HCT116 (cell line): ENCODE results near the gene TMEM135. TPM values are rescaled to one million over a fixed set of nuclear protein-coding genes. Genes with fewer than 3 reads are reported as not detected.

Experiments
- ATAC-seq: fragments of 200-7000 bp; cut with Tn5 transposase; 2 replicates; pipeline ENCODE4 v1.9.1; 2020; ENCODE audit warnings: mild to moderate bottlenecking, moderate library complexity
- BruUV-seq: library from RNA; stranded (reverse); fragments of 400-500 nt; replicated peaks from 2 replicates; lab custom pipeline; 2021; lab: Mats Ljungman, UMichigan
- CTCF ChIA-PET: fragments of 300-600 bp; sonication (Branson Sonifier 250); formaldehyde crosslinking; loops from one replicate; lab custom pipeline; 2021; ENCODE audit warnings: antibody characterized with exemption; lab: Charles Lee
- POLR2A ChIA-PET: fragments of 300-600, 350-600 bp; sonication (Branson Sonifier 250); formaldehyde crosslinking; loops from one replicate; lab custom pipeline; 2021; ENCODE audit warnings: antibody characterized with exemption; lab: Charles Lee
- RAD21 ChIA-PET, 2 experiments: fragments of 300-600 bp; sonication (Branson Sonifier 250); formaldehyde crosslinking; loops; one replicate each; lab custom pipeline; 2023; ENCODE audit warnings: low total read pairs in 2 of 2; ENCODE audit not compliant: uncharacterized antibody in 2 of 2, unreplicated experiment in 2 of 2, low non-redundant PET in 1 of 2; lab: Charles Lee
- DNase-seq: peaks from one replicate; pipeline ENCODE4 v3.0.0-alpha.2; 2010; ENCODE audit warnings: low read depth, low spot score
- H2AFZ ChIP-seq: fragments of 200-600 bp; shearing (Covaris generic), sonication (generic); 2 replicates; pipeline ENCODE4 v1.6.1; 2017; ENCODE audit warnings: low read depth, mixed run types, mixed read lengths, antibody characterized with exemption, low read length; ENCODE audit not compliant: poor library complexity, severe bottlenecking
- H3K27ac ChIP-seq: 2 replicates; pipeline ENCODE4 v1.5.1; 2012; ENCODE audit warnings: low read depth, low read length
- H3K27me3 ChIP-seq: fragments of 200-600 bp; sonication (generic); 2 replicates; pipeline ENCODE4 v1.6.1; 2016; ENCODE audit warnings: mixed run types, low read length, mixed read lengths; ENCODE audit not compliant: insufficient read depth
- H3K36me3 ChIP-seq, 2 experiments: fragments of 200-500 bp in 1 of 2; fragments of 200-600 bp in 1 of 2; sonication (Bioruptor generic) in 1 of 2; sonication (generic) in 1 of 2; 2 replicates each; pipeline versions ENCODE4 v1.5.1 to v1.6.1; 2014 to 2016; ENCODE audit warnings: low read length in 2 of 2, inconsistent platforms in 1 of 2, mixed read lengths in 1 of 2, mixed run types in 1 of 2; ENCODE audit not compliant: insufficient read depth in 2 of 2, control insufficient read depth in 1 of 2
- H3K4me1 ChIP-seq, 2 experiments: fragments of 200-600 bp in 1 of 2; sonication (generic) in 1 of 2; 2 replicates each; pipeline versions ENCODE4 v1.5.1 to v1.6.1; 2012 to 2017; ENCODE audit warnings: low read length in 2 of 2, inconsistent platforms in 1 of 2, mild to moderate bottlenecking in 1 of 2, mixed read lengths in 1 of 2, mixed run types in 1 of 2, moderate library complexity in 1 of 2; ENCODE audit not compliant: insufficient read depth in 2 of 2, control insufficient read depth in 1 of 2
- H3K4me2 ChIP-seq: fragments of 200-600 bp; sonication (generic); 2 replicates; pipeline ENCODE4 v1.6.1; 2017; ENCODE audit warnings: mixed run types, low read length, mixed read lengths
- H3K4me3 ChIP-seq, 2 experiments: fragments of 200-600 bp in 1 of 2; sonication (generic) in 1 of 2; replicated peaks in 1 of 2; 2 replicates each; pipeline ENCODE4 v1.5.1; 2011 to 2016; ENCODE audit warnings: low read length in 2 of 2, control low read depth in 1 of 2, low read depth in 1 of 2, mild to moderate bottlenecking in 1 of 2, mixed read lengths in 1 of 2, mixed run types in 1 of 2
- H3K79me2 ChIP-seq: fragments of 200-600 bp; sonication (generic); 2 replicates; pipeline ENCODE4 v1.6.1; 2017; ENCODE audit warnings: mild to moderate bottlenecking, mixed run types, low read length, moderate library complexity, mixed read lengths; ENCODE audit not compliant: insufficient read depth
- H3K9ac ChIP-seq: fragments of 200-600 bp; sonication (generic); 2 replicates; pipeline ENCODE4 v1.6.1; 2016; ENCODE audit warnings: low read length, mixed read lengths
- H3K9me2 ChIP-seq: fragments of 200-600 bp; sonication (generic), shearing (Covaris generic); 2 replicates; pipeline ENCODE4 v1.6.1; 2017; ENCODE audit warnings: mixed run types, mild to moderate bottlenecking, moderate library complexity; ENCODE audit not compliant: insufficient read depth
- H3K9me3 ChIP-seq, 2 experiments: fragments of 200-500 bp in 1 of 2; fragments of 200-600 bp in 1 of 2; sonication (Bioruptor generic) in 1 of 2; sonication (generic) in 1 of 2; 2 replicates each; pipeline ENCODE4 v1.6.1; 2014 to 2017; ENCODE audit warnings: low read length in 2 of 2, mixed read lengths in 2 of 2, inconsistent platforms in 1 of 2, low read depth in 1 of 2, mild to moderate bottlenecking in 1 of 2, mixed run types in 1 of 2, moderate library complexity in 1 of 2; ENCODE audit not compliant: control insufficient read depth in 1 of 2, insufficient read depth in 1 of 2
- H4K20me1 ChIP-seq: fragments of 200-600 bp; sonication (generic), shearing (Covaris generic); 2 replicates; pipeline ENCODE4 v1.6.1; 2017; ENCODE audit warnings: mixed run types, mild to moderate bottlenecking, moderate library complexity; ENCODE audit not compliant: insufficient read depth
- ATF3 ChIP-seq: IDR thresholded peaks from 2 replicates; pipeline ENCODE4 v1.6.1; 2012
- CBX3 ChIP-seq: IDR thresholded peaks from 2 replicates; pipeline ENCODE4 v1.6.1; 2012; ENCODE audit warnings: low read depth
- CEBPB ChIP-seq: IDR thresholded peaks from 2 replicates; pipeline ENCODE4 v1.6.1; 2012; ENCODE audit warnings: low read depth
- EGR1 ChIP-seq: IDR thresholded peaks from 2 replicates; pipeline ENCODE4 v1.6.1; 2012; ENCODE audit warnings: low read depth
- EZH2 ChIP-seq: fragments of 200-600 bp; sonication (generic); IDR thresholded peaks from 2 replicates; pipeline ENCODE4 v1.6.1; 2017; ENCODE audit warnings: antibody characterized with exemption, mixed run types
- EZH2phosphoT487 ChIP-seq: fragments of 200-600 bp; IDR thresholded peaks from 2 replicates; pipeline ENCODE4 v1.6.1; 2018; ENCODE audit warnings: antibody characterized with exemption, borderline replicate concordance
- JUND ChIP-seq: IDR thresholded peaks from 2 replicates; pipeline ENCODE4 v1.6.1; 2012
- MAX ChIP-seq: IDR thresholded peaks from 2 replicates; pipeline ENCODE4 v1.6.1; 2012
- POLR2AphosphoS5 ChIP-seq: IDR thresholded peaks from 2 replicates; pipeline ENCODE4 v1.6.1; 2011; ENCODE audit warnings: mild to moderate bottlenecking, low read depth, low read length, moderate library complexity
- RAD21 ChIP-seq: IDR thresholded peaks from 2 replicates; pipeline ENCODE4 v1.6.1; 2012; ENCODE audit warnings: low read depth, mild to moderate bottlenecking
- REST ChIP-seq: IDR thresholded peaks from 2 replicates; pipeline ENCODE4 v1.6.1; 2012; ENCODE audit warnings: low read depth
- SIN3A ChIP-seq: IDR thresholded peaks from 2 replicates; pipeline ENCODE4 v1.6.1; 2012; ENCODE audit warnings: low read depth
- SP1 ChIP-seq: IDR thresholded peaks from 2 replicates; pipeline ENCODE4 v1.6.1; 2012; ENCODE audit warnings: low read depth
- SRF ChIP-seq: IDR thresholded peaks from 2 replicates; pipeline ENCODE4 v1.6.1; 2012; ENCODE audit warnings: low read depth
- TCF7L2 ChIP-seq: IDR thresholded peaks from 2 replicates; pipeline ENCODE4 v1.7.0; 2011; ENCODE audit warnings: borderline replicate concordance, inconsistent platforms; ENCODE audit not compliant: insufficient read depth, insufficient read length; ENCODE audit errors: extremely low read depth
- YY1 ChIP-seq: IDR thresholded peaks from 2 replicates; pipeline ENCODE4 v1.6.1; 2011; ENCODE audit warnings: low read length, low read depth, moderate library complexity, mild to moderate bottlenecking; ENCODE audit not compliant: insufficient replicate concordance; ENCODE audit errors: extremely low read depth
- ZFX ChIP-seq: fragments of 450-650 bp; IDR thresholded peaks from 2 replicates; pipeline ENCODE4 v1.6.1; 2017
- intact Hi-C: fragments of 100-400 bp; cut with micrococcal nuclease; formaldehyde crosslinking; loops from 2 replicates; pipeline ENCODE4 v1.10.0; 2022
- total RNA-seq: library from RNA; stranded (reverse); gene quantifications from one replicate; pipeline ENCODE4 v1.2.1, GENCODE V29; 2021; ENCODE audit not compliant: unreplicated experiment
- TF ChIP-seq, protein P1 (sequence below), 3 experiments: fragments of 200-600 bp in 1 of 3; sonication (generic) in 1 of 3; IDR thresholded peaks in 2 of 3; conservative IDR thresholded peaks in 1 of 3; 2 replicates each; pipeline ENCODE4 v1.5.1; 2012 to 2017; ENCODE audit warnings: low read depth in 2 of 3, low read length in 2 of 3, antibody characterized with exemption in 1 of 3, borderline replicate concordance in 1 of 3, control low read depth in 1 of 3, mild to moderate bottlenecking in 1 of 3, mixed read lengths in 1 of 3, mixed run types in 1 of 3, moderate library complexity in 1 of 3; ENCODE audit not compliant: insufficient read depth in 1 of 3
- TF ChIP-seq, protein P2 (sequence below): IDR thresholded peaks from 2 replicates; pipeline ENCODE4 v1.6.1; 2011; ENCODE audit warnings: mild to moderate bottlenecking, low read length, moderate library complexity; ENCODE audit not compliant: insufficient replicate concordance; ENCODE audit errors: extremely low read depth

The TMEM135 gene
- total RNA-seq, 1 experiment from 2014 or later = 50.6 TPM

DNA sequence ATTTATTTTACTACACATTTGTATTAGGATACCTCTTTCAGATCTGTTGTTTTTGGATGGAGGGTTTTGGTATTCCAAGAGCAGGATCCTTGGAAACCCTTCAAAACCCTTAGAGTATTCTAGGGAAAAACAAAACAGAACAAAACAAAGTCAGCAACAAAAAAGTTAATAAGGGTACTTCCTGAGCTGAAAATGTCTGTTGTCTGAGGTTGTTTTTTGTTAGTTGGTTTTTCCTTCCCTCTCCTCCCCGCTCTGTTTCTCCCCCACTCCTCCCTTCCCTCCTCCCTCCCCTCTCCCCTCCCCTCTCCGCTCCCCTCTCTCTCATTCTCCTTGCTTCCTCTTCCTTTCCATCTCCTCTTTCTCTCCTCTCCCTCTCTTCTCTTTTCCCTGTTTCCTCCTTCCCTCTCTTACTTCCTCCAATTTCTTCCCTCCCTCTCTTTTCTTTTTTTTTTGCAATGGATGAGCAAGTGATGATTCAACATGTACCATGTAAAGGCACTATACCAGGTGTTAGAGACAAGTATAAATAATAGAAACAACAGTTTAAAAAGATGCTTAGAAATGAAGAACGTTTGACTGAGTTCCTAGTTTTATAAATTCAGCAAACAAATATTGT is 160.6 kb downstream of the TMEM135 start:
- Histone ChIP-seq H2AFZ (no peak overlapping the region), H3K4me3 (no peak overlapping the region), H3K9me3 (no peaks in the 10 kb centered on the region), H3K4me1 (no peaks in the 10 kb centered on the region), H3K36me3 (no peaks in the 10 kb centered on the region), H3K9ac (no peak overlapping the region), H3K9me2 (no peaks in the 10 kb centered on the region), H3K27ac (no peak overlapping the region), H3K79me2 (no peaks in the 10 kb centered on the region), H3K27me3 (no peaks in the 10 kb centered on the region), H3K4me2 (no peak overlapping the region), H4K20me1 (no peaks in the 10 kb centered on the region; the same call in 1 of the 2 replicates)
- TF ChIP-seq, protein P1, sequence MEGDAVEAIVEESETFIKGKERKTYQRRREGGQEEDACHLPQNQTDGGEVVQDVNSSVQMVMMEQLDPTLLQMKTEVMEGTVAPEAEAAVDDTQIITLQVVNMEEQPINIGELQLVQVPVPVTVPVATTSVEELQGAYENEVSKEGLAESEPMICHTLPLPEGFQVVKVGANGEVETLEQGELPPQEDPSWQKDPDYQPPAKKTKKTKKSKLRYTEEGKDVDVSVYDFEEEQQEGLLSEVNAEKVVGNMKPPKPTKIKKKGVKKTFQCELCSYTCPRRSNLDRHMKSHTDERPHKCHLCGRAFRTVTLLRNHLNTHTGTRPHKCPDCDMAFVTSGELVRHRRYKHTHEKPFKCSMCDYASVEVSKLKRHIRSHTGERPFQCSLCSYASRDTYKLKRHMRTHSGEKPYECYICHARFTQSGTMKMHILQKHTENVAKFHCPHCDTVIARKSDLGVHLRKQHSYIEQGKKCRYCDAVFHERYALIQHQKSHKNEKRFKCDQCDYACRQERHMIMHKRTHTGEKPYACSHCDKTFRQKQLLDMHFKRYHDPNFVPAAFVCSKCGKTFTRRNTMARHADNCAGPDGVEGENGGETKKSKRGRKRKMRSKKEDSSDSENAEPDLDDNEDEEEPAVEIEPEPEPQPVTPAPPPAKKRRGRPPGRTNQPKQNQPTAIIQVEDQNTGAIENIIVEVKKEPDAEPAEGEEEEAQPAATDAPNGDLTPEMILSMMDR (IDR thresholded peaks at IDR 0.05 in 2 of 3, conservative IDR thresholded peaks at IDR 0.05 in 1 of 3; ENCODE audit: borderline replicate concordance in 1 of 3, insufficient read depth in 1 of 3, low read depth in 2 of 3, low read length in 2 of 3) = no peak
- TF ChIP-seq SP1 (no peak), RAD21 (no peak), JUND (no peak), MAX (no peak), EZH2 (no peak), POLR2AphosphoS5 (no peak), ATF3 (no peak), SRF (no peak), SIN3A (no peak), YY1 (no peak), CBX3 (no peak), TCF7L2 (no peak), REST (no peak), EGR1 (no peak), CEBPB (no peak), ZFX (no peak), EZH2phosphoT487 (no peak)
- TF ChIP-seq, protein P2, sequence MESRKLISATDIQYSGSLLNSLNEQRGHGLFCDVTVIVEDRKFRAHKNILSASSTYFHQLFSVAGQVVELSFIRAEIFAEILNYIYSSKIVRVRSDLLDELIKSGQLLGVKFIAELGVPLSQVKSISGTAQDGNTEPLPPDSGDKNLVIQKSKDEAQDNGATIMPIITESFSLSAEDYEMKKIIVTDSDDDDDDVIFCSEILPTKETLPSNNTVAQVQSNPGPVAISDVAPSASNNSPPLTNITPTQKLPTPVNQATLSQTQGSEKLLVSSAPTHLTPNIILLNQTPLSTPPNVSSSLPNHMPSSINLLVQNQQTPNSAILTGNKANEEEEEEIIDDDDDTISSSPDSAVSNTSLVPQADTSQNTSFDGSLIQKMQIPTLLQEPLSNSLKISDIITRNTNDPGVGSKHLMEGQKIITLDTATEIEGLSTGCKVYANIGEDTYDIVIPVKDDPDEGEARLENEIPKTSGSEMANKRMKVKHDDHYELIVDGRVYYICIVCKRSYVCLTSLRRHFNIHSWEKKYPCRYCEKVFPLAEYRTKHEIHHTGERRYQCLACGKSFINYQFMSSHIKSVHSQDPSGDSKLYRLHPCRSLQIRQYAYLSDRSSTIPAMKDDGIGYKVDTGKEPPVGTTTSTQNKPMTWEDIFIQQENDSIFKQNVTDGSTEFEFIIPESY = no peak
- intact Hi-C loops = no loop called here
- no peak for DNase-seq
- ChIA-PET CTCF (no interaction called here), POLR2A (interaction anchor here (0.7 kb wide), 1 partner anchor 20 kb away, joined by 3 read pairs; no protein-coding TSS in a partner anchor), RAD21 (no interaction called here)
- no TSS peak for BruUV-seq
- ATAC-seq = no peak
